Effector memory CD4-positive, alpha-beta T cell (primary cell): ENCODE results near the gene MIS18BP1.
"Not testable (repeated sequence)": the region's sequence is repeated elsewhere in the genome, so short reads cannot be mapped to it uniquely, and the experiment has no call there.

Source experiments
- DNase-seq, 3 donors: peaks; one replicate each; pipeline ENCODE4 v3.0.0-alpha.2; 2020
- H3K27ac ChIP-seq: 2 replicates; pipeline ENCODE4 v1.7.0; 2013; ENCODE audit warnings: mild to moderate bottlenecking, low read length, moderate library complexity; ENCODE audit not compliant: insufficient read depth, poor library complexity, severe bottlenecking
- H3K27me3 ChIP-seq: replicated peaks from 2 replicates; pipeline ENCODE4 v1.7.0; 2013; ENCODE audit warnings: mild to moderate bottlenecking, low read length; ENCODE audit not compliant: insufficient read depth, control insufficient read depth, poor library complexity, severe bottlenecking
- H3K36me3 ChIP-seq: 2 replicates; pipeline ENCODE4 v1.7.0; 2013; ENCODE audit warnings: mild to moderate bottlenecking, low read length, moderate library complexity; ENCODE audit not compliant: control insufficient read depth, insufficient read depth
- H3K4me1 ChIP-seq: 2 replicates; pipeline ENCODE4 v1.7.0; 2013; ENCODE audit warnings: low read length, mild to moderate bottlenecking; ENCODE audit not compliant: control insufficient read depth, insufficient read depth, poor library complexity, severe bottlenecking
- H3K4me3 ChIP-seq: 2 replicates; pipeline ENCODE4 v1.7.0; 2013; ENCODE audit warnings: low read length, low read depth, mild to moderate bottlenecking; ENCODE audit not compliant: insufficient read depth, poor library complexity, severe bottlenecking
- H3K9me3 ChIP-seq: 2 replicates; pipeline ENCODE4 v1.7.0; 2013; ENCODE audit warnings: mild to moderate bottlenecking, low read length, moderate library complexity; ENCODE audit not compliant: control insufficient read depth

Gene MIS18BP1

DNA sequence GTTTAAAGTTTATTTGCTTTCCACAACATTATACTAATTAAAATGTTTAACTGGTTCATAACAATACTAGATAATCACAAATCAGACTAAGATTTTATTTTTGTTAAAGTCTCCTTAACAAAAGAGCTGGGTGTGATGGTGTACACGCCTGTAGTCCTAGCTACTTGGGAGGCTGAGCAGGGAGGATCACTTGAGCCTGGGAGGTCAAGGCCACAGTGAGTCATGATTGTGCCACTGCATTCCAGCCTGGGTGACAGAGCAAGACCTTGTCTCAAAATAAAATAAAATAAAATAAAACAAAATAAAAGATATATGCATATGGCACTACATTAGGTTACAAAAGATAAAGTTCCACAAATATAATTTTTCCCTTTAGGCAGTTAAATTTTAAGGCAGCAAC is 5.6 kb downstream of the MIS18BP1 start:
- Histone ChIP-seq H3K9me3 (no peaks in the 10 kb centered on the region), H3K36me3 (no peaks in the 10 kb centered on the region), H3K27me3 (no peaks in the 10 kb centered on the region), H3K4me1 (peaks cover 8% of the 10 kb centered on the region), H3K27ac (no peak overlapping the region), H3K4me3 (no peak overlapping the region)
- no peak for DNase-seq

DNA sequence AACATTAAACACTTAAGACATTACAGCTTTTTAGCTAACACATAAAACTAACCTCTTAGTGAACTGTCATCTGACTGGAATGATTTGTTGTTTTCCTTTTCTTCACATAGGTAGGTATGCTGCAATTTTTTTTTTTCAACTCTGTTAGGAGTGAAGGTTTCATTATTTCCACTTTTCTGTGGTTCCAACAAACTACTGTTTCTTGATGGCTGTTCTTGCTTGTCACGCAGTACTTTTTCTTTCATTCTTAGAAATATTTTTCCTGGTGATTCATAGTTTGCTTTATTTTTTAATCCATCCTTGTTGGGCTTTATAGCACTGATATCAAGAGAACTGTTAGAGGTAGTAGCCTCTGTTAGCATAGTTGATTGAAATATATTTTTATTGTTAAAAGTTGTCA is 6.3 kb downstream of the MIS18BP1 start:
- no peak for DNase-seq
- Histone ChIP-seq H3K9me3 (no peaks in the 10 kb centered on the region), H3K36me3 (no peaks in the 10 kb centered on the region), H3K4me1 (peaks cover 8% of the 10 kb centered on the region), H3K4me3 (no peak overlapping the region), H3K27me3 (no peaks in the 10 kb centered on the region), H3K27ac (no peak overlapping the region)

DNA sequence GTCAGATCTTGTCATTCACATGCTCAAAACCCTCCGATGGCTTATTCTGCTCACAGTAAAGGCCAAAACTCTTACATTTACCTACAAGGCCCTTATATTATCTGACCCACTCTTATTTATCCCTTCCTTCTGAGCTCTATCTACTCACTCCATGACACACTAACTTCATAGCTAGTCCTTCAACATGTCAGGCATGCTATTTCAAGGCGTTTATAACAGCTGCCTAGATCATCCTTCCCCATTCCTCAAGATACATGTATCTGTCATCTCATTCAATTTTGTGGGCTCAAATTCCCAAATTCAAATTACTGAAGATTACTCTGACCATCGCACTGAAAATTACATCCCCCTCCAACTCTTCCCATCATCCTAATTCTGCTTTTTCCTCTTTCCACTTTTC is 6.9 kb downstream of the MIS18BP1 start:
- DNase-seq = no peak
- peaks cover 7% of the 10 kb centered on the region for H3K4me1 ChIP-seq
- H3K9me3 ChIP-seq = no peaks in the 10 kb centered on the region
- no peak overlapping the region for H3K4me3 ChIP-seq
- no peaks in the 10 kb centered on the region for H3K27me3 ChIP-seq
- no peaks in the 10 kb centered on the region for H3K36me3 ChIP-seq
- H3K27ac ChIP-seq = no peak overlapping the region

DNA sequence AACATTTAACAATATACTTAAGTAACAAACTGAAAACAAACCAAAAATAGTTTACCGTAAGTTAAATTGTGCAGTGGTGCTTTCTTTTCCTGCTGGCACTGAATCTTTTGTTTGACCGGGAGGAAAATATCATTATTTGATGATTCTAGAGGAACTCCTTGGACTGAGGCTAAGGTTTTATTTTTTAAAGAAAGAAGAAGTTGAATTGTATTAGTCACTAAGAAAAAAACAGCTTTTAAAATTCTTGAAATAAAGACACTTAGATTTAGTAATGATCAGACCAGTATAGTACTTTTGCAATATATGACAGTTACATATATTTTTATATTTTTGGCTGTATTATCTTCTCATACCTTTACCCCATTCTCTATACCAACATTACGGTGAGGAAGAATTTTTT is 10.3 kb downstream of the MIS18BP1 start:
- no peak for DNase-seq
- H3K4me1 ChIP-seq = no peaks in the 10 kb centered on the region
- H3K36me3 ChIP-seq = peaks cover 4% of the 10 kb centered on the region
- no peak overlapping the region for H3K4me3 ChIP-seq
- H3K27me3 ChIP-seq = no peaks in the 10 kb centered on the region
- no peaks in the 10 kb centered on the region for H3K9me3 ChIP-seq
- no peak overlapping the region for H3K27ac ChIP-seq

DNA sequence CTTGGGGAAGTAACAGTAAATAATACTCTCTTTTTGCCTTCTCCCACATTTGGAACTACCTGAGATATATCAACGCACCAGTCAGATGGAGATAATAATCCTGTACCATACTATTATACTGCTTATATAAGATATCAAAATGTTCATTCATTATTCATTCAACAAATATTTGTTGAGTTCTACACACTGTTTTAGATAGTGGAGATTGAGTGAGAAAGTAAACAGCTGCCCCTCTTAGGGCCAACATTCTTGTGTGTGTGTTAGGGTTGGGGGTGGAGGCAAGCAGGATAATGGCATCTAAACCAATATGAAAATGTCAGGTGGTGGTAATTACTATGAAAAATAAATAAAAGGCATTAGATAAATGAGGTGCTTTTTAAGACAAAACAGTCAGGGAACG is 14.0 kb downstream of the MIS18BP1 start:
- no peak for DNase-seq
- Histone ChIP-seq H3K4me3 (no peak overlapping the region), H3K27ac (no peak overlapping the region), H3K4me1 (no peaks in the 10 kb centered on the region), H3K9me3 (no peaks in the 10 kb centered on the region), H3K27me3 (no peaks in the 10 kb centered on the region), H3K36me3 (peaks cover 4% of the 10 kb centered on the region)

DNA sequence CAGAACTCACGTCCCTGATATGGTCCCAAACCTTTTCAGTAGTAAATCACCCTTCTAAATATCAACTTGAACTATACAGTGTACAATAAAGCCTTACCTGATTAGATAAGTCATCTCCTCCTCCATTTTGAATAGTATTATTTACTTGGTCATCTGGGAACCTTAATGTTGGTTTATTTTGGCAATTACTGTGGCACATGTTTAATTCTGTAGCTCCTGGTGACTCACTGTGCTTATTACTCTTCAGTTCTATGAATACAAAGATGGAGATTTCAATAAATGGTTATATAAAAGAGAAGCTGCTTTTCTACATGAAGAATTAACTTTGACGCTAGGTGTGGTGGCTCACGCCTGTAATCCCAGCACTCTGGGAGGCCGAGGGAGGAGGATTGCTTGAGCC is 25.4 kb downstream of the MIS18BP1 start:
- H3K36me3 ChIP-seq = peaks cover 41% of the 10 kb centered on the region
- no peaks in the 10 kb centered on the region for H3K9me3 ChIP-seq
- DNase-seq = no peak
- no peak overlapping the region for H3K4me3 ChIP-seq
- no peaks in the 10 kb centered on the region for H3K4me1 ChIP-seq
- H3K27ac ChIP-seq = no peak overlapping the region
- H3K27me3 ChIP-seq = no peaks in the 10 kb centered on the region

DNA sequence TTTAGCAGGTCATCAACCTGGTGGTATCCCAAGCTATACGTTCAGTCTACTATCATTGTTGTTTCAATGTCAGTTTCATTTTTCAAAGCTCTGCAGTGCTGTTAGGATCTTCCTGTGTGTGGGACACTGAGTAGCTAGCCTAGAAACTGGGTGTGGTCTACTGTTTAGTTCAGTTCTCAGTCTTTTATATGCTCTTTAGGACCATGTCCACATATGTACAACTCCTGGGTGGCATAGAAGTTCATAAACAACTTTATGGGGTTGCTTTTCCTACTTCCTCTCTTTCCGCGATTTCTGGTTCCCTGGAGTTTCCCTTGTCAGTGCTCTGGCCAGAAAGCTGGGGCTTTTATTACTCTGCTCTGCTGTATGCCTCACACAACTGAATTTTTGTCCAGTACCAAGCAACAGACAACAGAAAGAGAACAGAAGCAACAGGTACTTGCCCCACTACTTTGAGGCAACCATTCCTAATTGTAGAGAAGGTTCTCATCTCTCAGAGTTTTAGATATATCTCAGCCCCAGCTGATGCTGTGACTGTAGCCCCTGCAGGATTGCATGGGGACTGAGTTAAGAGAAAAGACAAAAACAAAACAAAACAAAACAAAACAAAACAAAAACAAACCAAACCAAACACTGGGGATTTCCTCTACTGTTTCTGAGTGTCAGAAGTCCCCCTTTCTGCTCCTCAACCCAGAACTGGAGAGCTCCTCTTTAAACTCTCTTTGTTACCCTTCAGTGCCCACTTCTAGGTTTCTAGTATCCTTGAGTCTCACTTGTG is 30.3 kb downstream of the MIS18BP1 start:
- H3K27ac ChIP-seq = no peak overlapping the region
- no peaks in the 10 kb centered on the region for H3K27me3 ChIP-seq
- no peak for DNase-seq
- no peaks in the 10 kb centered on the region for H3K4me1 ChIP-seq
- no peaks in the 10 kb centered on the region for H3K9me3 ChIP-seq
- peaks cover 32% of the 10 kb centered on the region for H3K36me3 ChIP-seq
- no peak overlapping the region for H3K4me3 ChIP-seq

DNA sequence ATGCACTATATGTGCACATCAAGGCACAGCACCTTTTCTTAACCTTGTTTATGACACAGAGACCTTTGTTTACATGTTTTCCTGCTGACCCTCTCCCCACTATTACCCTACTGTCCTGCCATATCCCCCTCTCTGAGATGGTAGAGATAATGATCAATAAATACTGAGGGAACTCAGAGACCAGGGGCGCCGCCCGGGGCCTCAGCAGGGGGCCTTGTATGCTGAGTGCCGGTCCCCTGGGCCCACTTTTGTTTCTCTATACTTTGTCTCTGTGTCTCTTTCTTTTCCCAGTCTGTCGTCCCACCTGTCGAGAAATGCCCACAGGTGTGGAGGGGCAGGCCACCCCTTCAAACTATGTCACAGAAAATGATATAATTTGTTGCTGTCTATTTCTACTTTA is 38.7 kb downstream of the MIS18BP1 start:
- not testable (repeated sequence) for DNase-seq, H3K4me3 ChIP-seq, H3K27ac ChIP-seq, H3K4me1 ChIP-seq, H3K9me3 ChIP-seq, H3K27me3 ChIP-seq
- peaks cover 24% of the 10 kb centered on the region for H3K36me3 ChIP-seq

DNA sequence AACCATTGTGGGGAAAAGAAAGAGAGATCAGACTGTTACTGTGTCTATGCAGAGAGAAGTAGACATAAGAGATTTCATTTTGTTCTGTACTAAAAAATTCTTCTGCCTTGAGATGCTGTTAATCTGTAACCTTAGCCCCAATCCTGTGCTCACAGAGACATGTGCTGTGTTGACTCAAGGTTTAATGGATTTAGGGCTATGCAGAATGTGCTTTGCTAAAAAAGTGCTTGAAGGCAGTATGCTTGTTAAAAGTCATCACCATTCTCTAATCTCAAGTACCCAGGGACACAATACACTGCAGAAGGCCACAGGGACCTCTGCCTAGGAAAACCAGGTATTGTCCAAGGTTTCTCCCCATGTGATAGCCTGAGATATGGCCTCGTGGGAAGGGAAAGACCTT is 39.3 kb downstream of the MIS18BP1 start:
- DNase-seq = not testable (repeated sequence)
- H3K36me3 ChIP-seq = peaks cover 24% of the 10 kb centered on the region

DNA sequence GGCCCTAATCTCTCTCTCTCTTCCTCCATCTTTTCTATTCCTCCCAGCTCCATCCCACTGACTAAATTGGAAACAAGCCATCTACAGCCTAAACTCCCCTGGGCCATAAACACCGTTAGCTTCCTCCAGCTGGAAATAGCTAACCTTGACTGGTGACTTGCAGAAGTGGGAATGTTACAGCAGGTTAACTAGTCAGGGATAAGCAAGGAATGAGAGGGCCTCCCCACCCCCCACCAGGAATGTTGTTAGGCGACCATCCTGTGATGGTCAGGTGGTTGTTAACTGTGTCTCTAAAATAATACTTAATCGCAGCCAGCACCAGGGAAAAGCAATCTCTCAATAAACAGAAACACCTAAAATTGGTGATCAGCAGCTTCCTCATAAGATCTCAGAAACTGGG is 40.8 kb downstream of the MIS18BP1 start:
- Histone ChIP-seq H3K27ac (no peak overlapping the region), H3K36me3 (peaks cover 18% of the 10 kb centered on the region), H3K4me3 (no peak overlapping the region), H3K9me3 (no peaks in the 10 kb centered on the region), H3K4me1 (no peaks in the 10 kb centered on the region), H3K27me3 (no peaks in the 10 kb centered on the region)
- no peak for DNase-seq

More for the DNA sequence above, 39.3 kb downstream of the MIS18BP1 start:
- not testable (repeated sequence) for H3K27ac ChIP-seq, H3K9me3 ChIP-seq, H3K27me3 ChIP-seq, H3K4me1 ChIP-seq, H3K4me3 ChIP-seq
